ENCODE data around the gene F2RL3. TPM values are rescaled to one million over a fixed set of nuclear protein-coding genes. Genes with fewer than 3 reads are reported as not detected.

Gene F2RL3
- total RNA-seq, 2 donors from 2014 or later: 0.36 to 6.2 TPM

- Histone ChIP-seq H3K4me1 (replicated peaks) (no peaks in the 10 kb centered on the region), H3K27ac (no peak overlapping the region), H3K4me3 (no peak overlapping the region), H3K27me3 (replicated peaks; ENCODE audit: insufficient read depth) (no peaks in the 10 kb centered on the region), H3K36me3 (peaks cover 10 to 26% of the 10 kb centered on the region in 2 donors), H3K9me3 (no peaks in the 10 kb centered on the region)
- TF ChIP-seq CTCF (IDR thresholded peaks at IDR 0.05) (no peak), POLR2AphosphoS5 (IDR thresholded peaks at IDR 0.05) (no peak), POLR2A (IDR thresholded peaks at IDR 0.05) (no peak)
- intact Hi-C loops (cut with DNase I): no loop called here
- no peak for DNase-seq (ENCODE audit: low spot score)
- WGBS: 89% methylated on average over 29 of the region's 30 CpGs
Observed at GRCh38 chr19:16869331-16869972, 19.3 kb upstream of the F2RL3 start.

GRCh38 chr19:16871871-16872270 is 16.9 kb upstream of the F2RL3 start:
- peak overlapping the region; percentile 9 to 30 for H3K27ac ChIP-seq
- no peaks in the 10 kb centered on the region for H3K9me3 ChIP-seq
- H3K36me3 ChIP-seq: peaks cover 10 to 15% of the 10 kb centered on the region in 2 donors
- DNase-seq (ENCODE audit: low spot score): no peak
- H3K4me3 ChIP-seq: no peak overlapping the region
- 50% methylated on average over 7 of the region's 7 CpGs for WGBS
- no peak for TF ChIP-seq CTCF (IDR thresholded peaks at IDR 0.05)
- TF ChIP-seq POLR2AphosphoS5 (IDR thresholded peaks at IDR 0.05): peak; percentile 44
- no peak for TF ChIP-seq POLR2A (IDR thresholded peaks at IDR 0.05)
- no peaks in the 10 kb centered on the region for H3K27me3 ChIP-seq (replicated peaks; ENCODE audit: insufficient read depth)
- intact Hi-C loops (cut with DNase I): no loop called here
- no peaks in the 10 kb centered on the region for H3K4me1 ChIP-seq (replicated peaks)

- no peak for DNase-seq (ENCODE audit: low spot score)
- Histone ChIP-seq H3K9me3 (no peaks in the 10 kb centered on the region), H3K36me3 (peaks cover 7 to 23% of the 10 kb centered on the region in 2 donors), H3K27ac (no peak overlapping the region), H3K27me3 (replicated peaks; ENCODE audit: insufficient read depth) (no peaks in the 10 kb centered on the region), H3K4me1 (replicated peaks) (no peaks in the 10 kb centered on the region), H3K4me3 (no peak overlapping the region)
- TF ChIP-seq CTCF (IDR thresholded peaks at IDR 0.05) (no peak), POLR2AphosphoS5 (IDR thresholded peaks at IDR 0.05) (no peak), POLR2A (IDR thresholded peaks at IDR 0.05) (no peak)
- 96% methylated on average over 21 of the region's 21 CpGs for WGBS
- intact Hi-C loops (cut with DNase I): no loop called here
Observed at GRCh38 chr19:16872728-16873127, 16.1 kb upstream of the F2RL3 start.

- Histone ChIP-seq H3K27me3 (replicated peaks; ENCODE audit: insufficient read depth) (no peaks in the 10 kb centered on the region), H3K27ac (peak overlapping the region in 1 of 2 donors; percentile 29), H3K36me3 (peaks cover 14 to 30% of the 10 kb centered on the region in 2 donors), H3K4me1 (replicated peaks) (no peaks in the 10 kb centered on the region), H3K4me3 (no peak overlapping the region), H3K9me3 (no peaks in the 10 kb centered on the region)
- 87% methylated on average over 3 of the region's 3 CpGs for WGBS
- TF ChIP-seq CTCF (IDR thresholded peaks at IDR 0.05) (no peak), POLR2AphosphoS5 (IDR thresholded peaks at IDR 0.05) (no peak), POLR2A (IDR thresholded peaks at IDR 0.05) (no peak)
- no peak for DNase-seq (ENCODE audit: low spot score)
- intact Hi-C loops (cut with DNase I): no loop called here
Observed at GRCh38 chr19:16873594-16873993, 15.2 kb upstream of the F2RL3 start.
